Stimulated activated CD8-positive, alpha-beta memory T cell treated with anti-CD3 and anti-CD28 coated beads, Interleukin-2, amount 100 ng/mL, for 1 hour (primary cell): ENCODE measurements around the gene MBD6.

Source experiments
- DNase-seq, 2 donors: peaks; one replicate each; pipeline ENCODE4 v3.0.0-alpha.2; 2020; ENCODE audit warnings: low read depth in 2 of 2

Gene MBD6

DNA sequence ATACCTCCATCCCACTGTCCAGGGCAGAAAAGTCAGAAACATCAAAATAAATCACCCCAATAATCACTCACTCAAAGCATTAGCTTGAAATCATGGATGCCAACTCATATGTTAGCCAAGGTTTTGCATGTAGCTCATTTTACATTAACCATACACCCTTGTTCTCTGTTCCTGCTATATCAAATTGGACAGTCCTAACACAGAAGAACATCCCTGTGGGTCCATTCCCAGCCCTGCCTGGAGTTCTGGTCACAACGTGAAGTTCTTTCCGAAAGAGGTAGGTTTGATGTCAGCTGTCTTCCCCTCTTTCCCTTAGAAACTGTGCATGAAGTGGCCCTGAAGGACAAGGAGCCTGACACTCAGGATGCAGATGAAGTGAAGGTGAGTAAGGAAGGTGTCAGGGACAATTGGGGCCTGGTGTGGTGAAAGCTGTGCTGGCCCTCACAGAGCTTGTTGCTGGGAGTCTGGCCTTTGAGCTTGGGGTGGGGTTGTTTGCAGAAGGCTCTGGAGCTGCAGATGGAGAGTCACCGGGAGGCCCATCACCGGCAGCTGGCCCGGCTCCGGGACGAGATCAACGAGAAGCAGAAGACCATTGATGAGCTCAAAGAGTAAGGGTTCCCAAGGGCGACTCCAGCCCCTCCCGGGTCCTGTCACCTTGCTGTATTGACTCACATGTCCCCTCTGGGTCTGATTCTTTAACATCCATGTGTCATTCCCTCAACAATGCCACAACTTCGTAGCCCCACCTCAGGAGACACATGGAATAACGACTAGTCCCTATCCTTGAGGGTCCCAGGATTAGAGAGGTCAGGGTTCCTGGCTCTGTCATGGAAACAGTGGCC, 53.4 kb downstream of the MBD6 start:
- DNase-seq = no peak

DNA sequence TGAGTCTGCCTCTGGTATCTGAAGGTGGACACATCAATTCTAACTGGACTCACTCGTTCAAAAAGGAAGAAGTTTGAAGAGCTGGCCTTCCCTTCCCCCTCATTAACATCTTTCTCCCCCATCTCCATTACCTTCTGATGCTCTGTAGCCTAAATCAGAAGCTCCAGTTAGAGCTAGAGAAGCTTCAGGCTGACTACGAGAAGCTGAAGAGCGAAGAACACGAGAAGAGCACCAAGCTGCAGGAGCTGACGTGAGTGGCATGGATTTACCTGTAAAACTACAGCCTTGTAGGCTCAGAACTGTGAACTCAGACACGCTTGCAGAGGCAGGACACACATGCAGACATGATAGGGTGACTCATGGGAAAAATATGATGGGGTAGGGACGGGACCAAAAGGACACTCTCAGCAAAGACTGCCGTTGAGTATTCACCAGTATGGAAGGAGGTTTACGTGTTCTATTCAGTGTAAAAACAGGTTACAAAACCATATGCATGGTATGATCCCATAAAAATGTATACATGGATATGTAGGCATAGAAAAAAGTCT, 54.1 kb downstream of the MBD6 start:
- DNase-seq = no peak

DNA sequence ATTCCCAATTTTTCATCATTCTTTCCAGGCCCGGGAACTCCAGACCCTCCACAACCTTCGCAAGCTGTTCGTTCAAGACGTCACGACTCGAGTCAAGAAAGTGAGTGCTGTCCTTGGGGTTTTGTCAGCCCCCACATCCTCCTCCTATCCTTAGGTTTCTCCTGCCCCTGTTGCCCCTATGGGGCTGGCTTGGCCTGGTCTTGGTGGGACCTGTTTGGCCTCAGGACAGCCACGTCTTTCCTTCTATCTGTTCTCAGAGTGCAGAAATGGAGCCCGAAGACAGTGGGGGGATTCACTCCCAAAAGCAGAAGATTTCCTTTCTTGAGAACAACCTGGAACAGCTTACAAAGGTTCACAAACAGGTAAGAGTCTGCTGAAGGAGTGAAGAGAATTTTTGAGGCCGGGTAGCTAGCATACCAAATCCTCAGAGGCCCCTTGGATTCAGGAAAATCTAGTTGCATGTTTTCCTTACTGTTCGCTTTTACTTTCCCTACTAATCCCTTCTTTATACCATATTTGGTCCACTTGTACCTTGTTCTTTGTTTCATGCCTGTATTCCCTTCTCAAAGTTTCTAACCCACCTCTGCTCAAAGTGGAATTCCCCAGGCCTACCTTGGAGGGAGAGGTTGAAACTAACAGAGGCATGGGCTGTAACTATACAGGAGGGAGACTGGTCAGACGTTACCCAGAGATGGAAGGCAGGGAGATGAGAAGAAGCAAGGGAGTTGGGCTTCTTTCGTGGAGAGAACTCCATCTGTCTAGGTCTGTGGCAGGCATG, 55.5 kb downstream of the MBD6 start:
- DNase-seq = no peak

DNA sequence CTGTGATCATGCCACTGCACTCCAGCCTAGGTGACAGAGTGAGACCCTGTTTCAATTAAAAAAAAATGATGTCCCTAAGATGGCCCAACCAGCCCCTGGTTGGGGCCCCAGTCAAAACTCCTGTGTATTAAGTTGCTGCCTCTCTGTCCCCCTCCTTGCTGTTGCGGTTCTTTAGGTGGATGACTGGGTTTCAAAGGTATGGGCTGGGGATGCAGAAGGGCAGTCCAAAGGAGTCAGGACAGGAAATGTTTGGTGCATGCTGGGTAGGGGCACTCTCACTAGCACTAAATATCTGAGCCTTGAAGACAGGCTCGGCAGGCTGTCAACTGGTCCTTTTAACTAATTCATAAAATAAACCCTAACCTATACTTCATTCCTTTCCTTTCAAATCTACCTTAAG, 56.4 kb downstream of the MBD6 start:
- DNase-seq = no peak
